OCI-LY7 (cell line): ENCODE results near the gene CBFA2T3.

ENCODE experiments used
- CTCF ChIP-seq: fragments of 200-600 bp; sonication (generic); conservative IDR thresholded peaks from 2 replicates; pipeline ENCODE4 v1.5.1; 2014; ENCODE audit warnings: mild to moderate bottlenecking, antibody characterized with exemption, low read length, moderate library complexity, mixed read lengths
- EZH2phosphoT487 ChIP-seq: fragments of 200-600 bp; sonication (generic); IDR thresholded peaks from 2 replicates; pipeline ENCODE4 v1.6.1; 2018; ENCODE audit warnings: low read depth, borderline replicate concordance, mild to moderate bottlenecking, mixed run types, antibody characterized with exemption, low read length, moderate library complexity, mixed read lengths

DNA sequence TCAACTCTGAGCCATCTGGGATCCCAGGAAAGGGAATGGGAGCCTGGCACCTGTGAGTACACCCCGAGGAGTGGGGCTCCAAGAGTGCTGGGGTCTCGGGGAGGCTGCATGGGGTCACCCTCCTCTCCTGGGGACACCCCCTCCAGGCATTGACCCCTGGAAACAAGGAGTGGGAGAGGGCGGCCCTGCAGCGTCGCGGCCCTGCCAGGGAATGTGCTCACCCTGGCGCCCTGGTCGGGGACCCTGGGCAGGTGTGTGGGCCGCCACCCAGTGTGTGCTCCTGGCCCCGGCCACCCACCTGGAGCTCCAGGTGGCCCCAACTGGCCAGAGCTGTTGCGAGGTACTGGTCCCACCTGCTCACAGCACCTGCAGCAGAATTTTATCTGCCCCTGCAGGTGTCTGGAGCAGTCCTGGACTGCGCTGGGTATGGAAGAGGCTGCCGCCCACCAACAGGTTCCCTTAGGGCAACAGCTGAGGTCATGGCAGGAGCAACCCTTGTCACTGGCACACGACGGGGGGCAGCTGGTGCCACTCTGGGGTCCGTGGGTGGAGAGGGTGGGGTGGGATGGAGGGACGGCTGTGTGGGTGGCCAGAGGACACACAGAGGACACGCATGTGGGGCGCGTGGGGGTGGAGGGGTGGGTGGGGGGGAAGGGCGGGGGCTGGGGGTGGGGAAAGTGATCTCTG, 105.1 kb downstream of the CBFA2T3 start:
- TF ChIP-seq CTCF: no peak
- TF ChIP-seq EZH2phosphoT487: no peak
